NCI-H146 treated with DMSO at 0.1 percent for 48 hours (cell line): ENCODE results near the gene ERP44.

Experiments used
- DNase-seq: peaks from one replicate; lab custom pipeline; 2025; ENCODE audit not compliant: unreplicated experiment; lab: John Stamatoyannopoulos, UW

The ERP44 gene

DNA sequence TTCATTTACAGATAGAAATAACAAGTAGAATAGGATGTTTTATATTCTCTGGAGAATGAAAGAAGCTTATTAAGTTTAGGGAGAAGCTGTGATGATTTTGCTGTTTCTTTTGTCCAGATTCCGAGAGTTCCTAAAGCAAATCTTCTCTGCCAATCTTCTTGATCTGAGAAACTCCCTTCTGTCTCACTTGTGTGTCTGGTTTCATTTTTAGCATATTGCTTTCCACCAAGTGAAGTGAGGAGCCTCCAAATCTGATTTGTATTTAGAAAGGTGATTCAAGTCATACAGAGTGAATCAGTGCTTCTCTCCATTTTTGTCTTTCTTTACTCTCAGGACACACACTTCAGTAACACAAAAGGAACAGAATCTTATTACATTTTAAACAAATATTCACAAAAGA is 144.0 kb downstream of the ERP44 start:
- DNase-seq, result no peak

DNA sequence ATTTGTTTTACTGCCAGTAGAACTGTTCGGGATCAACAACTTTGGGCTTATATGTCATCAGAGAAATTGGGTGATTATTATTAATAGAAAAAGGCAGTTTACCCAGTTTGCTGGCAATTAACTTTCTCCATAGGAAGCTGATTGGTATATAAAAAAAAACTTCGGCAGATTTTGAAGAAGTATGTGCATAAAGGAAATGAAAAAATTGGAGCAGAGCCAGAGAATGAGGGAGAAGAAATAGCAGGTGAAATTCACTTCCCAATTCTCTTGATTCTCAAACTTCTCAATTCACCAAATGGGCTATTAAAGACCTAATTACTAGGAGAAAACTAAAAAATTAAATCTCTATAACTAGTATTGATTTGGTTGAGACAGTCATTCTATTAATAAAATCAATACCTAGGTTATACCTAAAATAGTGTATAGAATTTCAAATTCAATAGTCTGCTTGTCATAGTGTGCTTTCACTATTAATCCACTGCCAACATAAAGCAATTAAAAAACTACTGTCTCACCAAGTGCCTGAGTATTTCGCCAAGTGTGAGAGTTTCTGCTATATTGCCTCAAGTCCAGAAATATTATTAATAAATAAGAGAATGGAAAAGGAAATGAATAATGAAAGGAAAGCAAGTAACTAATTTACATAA is 144.8 kb downstream of the ERP44 start:
- DNase-seq, result no peak

DNA sequence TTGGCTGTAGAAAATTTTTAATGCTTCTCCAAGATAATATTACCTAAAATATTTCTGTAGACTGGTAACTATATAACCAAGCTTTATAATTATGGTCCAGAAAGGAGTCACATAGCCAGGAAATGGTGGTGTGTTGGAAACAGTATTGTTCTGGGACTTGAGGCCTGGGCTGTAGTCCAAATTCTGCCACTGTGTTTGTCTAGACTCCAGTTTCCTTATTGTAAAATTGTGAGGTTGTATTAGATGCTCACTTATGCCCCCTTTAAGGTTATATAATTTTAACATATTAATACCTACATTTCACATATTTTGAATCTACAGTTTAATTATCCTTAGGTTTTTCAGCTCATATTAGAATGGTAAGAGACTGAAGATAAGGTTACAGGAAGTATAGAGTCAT is 149.9 kb downstream of the ERP44 start:
- DNase-seq, result no peak

DNA sequence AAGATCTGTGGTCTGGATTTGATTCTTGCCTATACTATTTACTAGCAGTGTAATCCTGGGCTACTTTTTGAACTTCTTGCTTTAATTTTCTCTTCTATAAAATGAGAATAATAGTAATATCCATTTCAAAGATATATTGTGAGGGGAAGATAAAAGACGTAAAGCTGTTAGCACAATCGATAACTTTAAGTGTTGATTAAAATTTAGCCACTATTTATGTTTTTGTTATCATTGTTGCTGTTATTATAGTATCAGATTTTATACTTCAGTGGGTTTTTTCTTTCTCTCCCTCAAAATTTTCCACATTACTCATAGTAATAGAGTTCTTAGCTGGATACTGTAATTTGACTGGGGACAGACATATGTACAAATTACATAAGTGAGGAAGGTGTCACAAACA is 150.3 kb downstream of the ERP44 start:
- no peak for DNase-seq

DNA sequence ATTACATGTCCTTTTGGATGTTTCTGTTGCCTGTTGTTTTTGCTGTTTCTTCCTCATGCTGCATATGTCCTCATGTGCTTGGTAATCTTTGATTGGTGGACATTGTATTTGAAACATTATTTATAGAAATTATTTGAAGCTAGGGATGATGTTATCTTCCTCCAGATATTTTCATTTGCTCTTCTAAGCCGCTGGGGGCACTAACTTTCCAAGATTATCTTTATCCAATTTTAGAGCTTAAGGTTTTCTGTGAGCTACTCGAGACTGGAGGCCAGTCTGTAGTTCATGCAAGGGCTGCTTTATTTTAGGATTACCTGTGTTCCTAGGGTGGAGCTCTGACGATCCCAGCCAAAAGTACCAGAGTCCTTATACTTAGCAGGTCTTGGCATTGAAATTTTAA is 151.4 kb downstream of the ERP44 start:
- DNase-seq, result no peak

DNA sequence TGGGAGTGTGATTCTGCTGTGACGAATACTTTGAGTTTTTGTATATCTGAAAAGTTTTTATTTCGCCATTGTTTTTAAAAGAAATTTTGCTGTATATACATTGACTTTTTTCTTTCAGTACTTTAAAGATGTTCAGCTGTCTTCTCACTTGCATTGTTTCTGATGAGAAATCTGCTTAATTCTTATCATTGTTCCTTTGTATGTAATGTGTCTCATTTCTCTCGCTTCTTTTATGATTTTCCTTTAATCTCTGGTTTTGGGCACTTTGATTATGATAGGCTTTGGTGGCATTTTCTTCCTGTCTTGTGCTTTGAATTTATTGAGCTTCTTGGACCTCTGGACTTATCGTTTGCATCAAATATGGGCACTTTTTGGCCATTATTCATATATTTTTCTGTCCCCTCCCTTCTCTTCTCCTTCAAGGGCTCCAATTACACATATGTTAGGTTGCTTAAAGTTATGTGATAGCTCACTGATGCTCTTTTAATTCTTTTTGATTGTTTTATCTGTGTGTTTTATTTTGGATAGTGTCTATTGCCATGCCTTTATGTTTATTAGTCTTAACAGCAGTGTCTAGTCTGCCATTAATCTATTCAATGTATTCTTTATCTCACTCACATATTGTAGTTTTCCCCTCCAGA is 161.7 kb downstream of the ERP44 start:
- DNase-seq, result no peak

DNA sequence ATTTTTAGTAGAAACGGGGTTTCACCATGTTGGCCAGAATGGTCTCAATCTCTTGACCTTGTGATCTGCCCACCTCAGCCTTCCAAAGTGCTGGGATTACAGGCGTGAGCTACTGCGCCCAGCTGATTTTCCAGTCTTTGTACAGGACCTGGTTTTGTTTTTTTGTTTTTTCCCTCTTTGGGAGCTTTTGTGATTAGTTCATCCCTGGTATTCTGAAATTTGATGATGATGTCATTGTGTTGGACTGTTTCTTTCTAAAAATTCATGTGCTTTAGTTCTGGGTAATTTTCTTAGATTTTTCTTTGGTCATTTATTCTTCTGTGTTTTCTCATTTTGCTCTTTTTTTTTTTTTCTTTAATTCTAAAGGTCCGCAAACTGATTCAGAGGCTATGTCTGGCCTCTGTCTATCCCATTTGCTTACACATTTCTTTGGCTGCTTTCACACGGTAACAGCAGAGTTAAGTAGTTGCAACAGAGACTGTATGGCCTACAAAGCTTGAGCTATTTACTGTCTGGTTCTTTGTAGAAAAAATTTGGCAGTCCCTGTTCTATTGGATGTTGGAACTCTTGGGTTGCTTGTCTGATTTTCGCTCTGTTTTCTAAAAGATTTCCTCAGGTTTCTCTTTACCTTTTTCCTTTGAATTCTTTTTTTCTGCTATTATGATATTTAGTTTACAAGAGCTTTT is 167.5 kb downstream of the ERP44 start:
- no peak for DNase-seq

DNA sequence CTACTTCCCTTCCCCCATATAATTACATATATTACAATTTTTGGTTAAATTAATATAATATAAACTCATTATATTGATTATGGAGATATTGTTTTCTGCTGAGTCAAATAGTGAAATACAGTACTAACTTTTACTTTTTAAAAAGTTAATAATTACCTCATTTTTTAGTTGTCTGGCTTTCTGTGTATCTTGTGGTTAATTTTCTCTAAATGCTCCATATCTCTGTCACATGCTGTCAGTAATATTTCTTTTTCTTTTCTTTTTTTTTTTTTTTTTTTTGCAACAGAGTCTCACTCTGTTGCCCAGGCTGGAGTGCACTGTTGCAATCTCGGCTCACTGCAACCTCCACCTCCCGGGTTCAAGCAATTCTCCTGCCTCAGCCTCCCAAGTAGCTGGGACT is 169.1 kb downstream of the ERP44 start:
- DNase-seq, result no peak
